Psoas muscle (tissue), 8 donors: ENCODE data around the gene SORBS1. TPM values are rescaled to one million over a fixed set of nuclear protein-coding genes. Genes with fewer than 3 reads are reported as not detected.
A peak's percentile ranks its signal among the peaks of the same experiment; 100 is the strongest.

Experiments
- ATAC-seq, 4 donors: fragments of 200-7000 bp; cut with Tn5 transposase; one replicate each; pipeline ENCODE4 v1.9.1; 2020; ENCODE audit warnings: moderate library complexity in 3 of 4, mild to moderate bottlenecking in 2 of 4
- DNase-seq, 2 donors: peaks; one replicate each; pipeline ENCODE4 v3.0.0-alpha.2; 2020
- H3K27ac ChIP-seq: fragments of 200-600 bp; one replicate; pipeline ENCODE4 v1.8.0; 2022
- H3K27me3 ChIP-seq, 3 donors: fragments of 200-600 bp in 1 of 3; one replicate each; pipeline versions ENCODE4 v1.6.1 to v1.8.0; 2013 to 2022; ENCODE audit warnings: low read length in 2 of 3, mild to moderate bottlenecking in 2 of 3, moderate library complexity in 1 of 3; ENCODE audit not compliant: insufficient read depth in 3 of 3
- H3K36me3 ChIP-seq, 2 donors: fragments of 200-600 bp in 1 of 2; one replicate each; pipeline versions ENCODE4 v1.6.1 to v1.8.0; 2013 to 2022; ENCODE audit warnings: low read depth in 1 of 2, mild to moderate bottlenecking in 1 of 2, moderate library complexity in 1 of 2; ENCODE audit not compliant: insufficient read depth in 1 of 2
- H3K4me1 ChIP-seq: fragments of 200-600 bp; one replicate; pipeline ENCODE4 v1.8.0; 2022
- H3K4me3 ChIP-seq: fragments of 200-600 bp; one replicate; pipeline ENCODE4 v1.8.0; 2022; ENCODE audit warnings: mild to moderate bottlenecking
- H3K9me3 ChIP-seq: fragments of 200-600 bp; one replicate; pipeline ENCODE4 v1.8.0; 2022
- CTCF ChIP-seq: fragments of 200-600 bp; IDR thresholded peaks from one replicate; pipeline ENCODE4 v1.8.0; 2022; ENCODE audit warnings: antibody characterized with exemption
- WGBS, 3 donors: extraction: QIAGEN DNeasy Blood & Tissue Kit; methylation state at CpG; one replicate each; pipeline versions ENCODE4 v1.1.6 to v1.1.7; 2013; 5-methylcytosine and 5-hydroxymethylcytosine counted together
- intact Hi-C, 2 donors: fragments of 100-400 bp; cut with DNase I; formaldehyde crosslinking; loops; one replicate each; pipeline versions ENCODE4 v1.11.0 to v1.14.2; 2022
- polyA plus RNA-seq, 3 donors: library from polyadenylated mRNA; stranded (reverse); fragments of 200-250 nt; gene quantifications; one replicate each; pipeline ENCODE4 v1.2.3, GENCODE V29; 2013
- total RNA-seq, 4 donors: library from RNA; stranded (reverse); fragmentation: NEBNext Ultra II Directional in 2 of 4; extraction: Animal tissue kit (Norgen Biotek cat#: 25700) in 2 of 4; gene quantifications; one replicate each; pipeline versions ENCODE4 v1.2.1 to v1.2.4, GENCODE V29; 2021 to 2023
- donor health status: healthy with polysubstance abuse.
- donor health status: DM: no; HTN: no; CAD: no; lungs with moderate emphysema.
- donor health status: Bipolar disorder and iron deficiency.
- donor health status: healthy.
- donor health status: DM: yes; HTN: yes; CAD: no.
- donor health status: DM: no; HTN: no; CAD: no.
- donor health status: DM: no; HTN: no; CAD: no.
- donor health status: DM: yes; HTN: yes; CAD: no.

Gene SORBS1
- total and polyA plus RNA-seq, 7 donors: 17.3 to 306 (median 145) TPM

- ATAC-seq (no peak), DNase-seq (no peak)
- H3K27me3 ChIP-seq: no peaks in the 10 kb centered on the region
- peaks cover 72% of the 10 kb centered on the region for H3K4me1 ChIP-seq
- peak overlapping the region; percentile 19 for H3K27ac ChIP-seq
- no peaks in the 10 kb centered on the region for H3K36me3 ChIP-seq
- H3K4me3 ChIP-seq: no peak overlapping the region
- TF ChIP-seq CTCF: no peak
- intact Hi-C loops: no loop called here
- H3K9me3 ChIP-seq: no peaks in the 10 kb centered on the region
- 42 to 57% (median 50%) methylated on average over 6 of the region's 6 CpGs for WGBS, 3 donors
Observed at GRCh38 chr10:95533590-95533989, 27.6 kb downstream of the SORBS1 start.

- peaks cover 77% of the 10 kb centered on the region for H3K4me1 ChIP-seq
- WGBS, 3 donors: 92 to 100% (median 96%) methylated on average over 2 of the region's 2 CpGs
- peak overlapping the region; percentile 43 for H3K27ac ChIP-seq
Observed at GRCh38 chr10:95532536-95532935, 28.6 kb downstream of the SORBS1 start.

GRCh38 chr10:95531994-95532399 is 29.2 kb downstream of the SORBS1 start:
- no peak overlapping the region for H3K4me3 ChIP-seq

More at GRCh38 chr10:95532536-95532935, 28.6 kb downstream of the SORBS1 start:
- Histone ChIP-seq H3K36me3 (no peaks in the 10 kb centered on the region), H3K27me3 (no peaks in the 10 kb centered on the region), H3K9me3 (no peaks in the 10 kb centered on the region), H3K4me3 (no peak overlapping the region)
- TF ChIP-seq CTCF: no peak
- intact Hi-C loops: no loop called here
- ATAC-seq (no peak), DNase-seq (no peak)

GRCh38 chr10:95531058-95531809 is 29.9 kb downstream of the SORBS1 start:
- Histone ChIP-seq H3K4me3 (no peak overlapping the region), H3K27ac (peak overlapping the region; percentile 77), H3K27me3 (no peaks in the 10 kb centered on the region), H3K4me1 (peaks cover 78% of the 10 kb centered on the region), H3K9me3 (no peaks in the 10 kb centered on the region), H3K36me3 (no peaks in the 10 kb centered on the region)
- 69 to 73% (median 69%) methylated on average over 13 of the region's 13 CpGs for WGBS, 3 donors
- DNase-seq (no peak), ATAC-seq (no peak)
- TF ChIP-seq CTCF: no peak
- intact Hi-C loops: no loop called here

More at GRCh38 chr10:95531994-95532399, 29.2 kb downstream of the SORBS1 start:
- Histone ChIP-seq H3K36me3 (no peaks in the 10 kb centered on the region), H3K27me3 (no peaks in the 10 kb centered on the region), H3K4me1 (peaks cover 78% of the 10 kb centered on the region), H3K27ac (peak overlapping the region; percentile 43), H3K9me3 (no peaks in the 10 kb centered on the region)
- WGBS, 3 donors: 70 to 75% (median 70%) methylated on average over 2 of the region's 2 CpGs
- DNase-seq (no peak), ATAC-seq (no peak)
- intact Hi-C loops: no loop called here
- no peak for TF ChIP-seq CTCF
